ENCODE data around the gene ZSCAN12.

ZSCAN12 gene

GRCh38 chr6:28353981-28354676 lies 45.4 kb downstream of the ZSCAN12 start:
- peak; percentile 30 for DNase-seq (ENCODE audit: low read depth)

GRCh38 chr6:28353356-28353755 lies 46.2 kb downstream of the ZSCAN12 start:
- DNase-seq (ENCODE audit: low read depth), result no peak

GRCh38 chr6:28351493-28351925 lies 48.0 kb downstream of the ZSCAN12 start:
- no peak for DNase-seq (ENCODE audit: low read depth)

DNA sequence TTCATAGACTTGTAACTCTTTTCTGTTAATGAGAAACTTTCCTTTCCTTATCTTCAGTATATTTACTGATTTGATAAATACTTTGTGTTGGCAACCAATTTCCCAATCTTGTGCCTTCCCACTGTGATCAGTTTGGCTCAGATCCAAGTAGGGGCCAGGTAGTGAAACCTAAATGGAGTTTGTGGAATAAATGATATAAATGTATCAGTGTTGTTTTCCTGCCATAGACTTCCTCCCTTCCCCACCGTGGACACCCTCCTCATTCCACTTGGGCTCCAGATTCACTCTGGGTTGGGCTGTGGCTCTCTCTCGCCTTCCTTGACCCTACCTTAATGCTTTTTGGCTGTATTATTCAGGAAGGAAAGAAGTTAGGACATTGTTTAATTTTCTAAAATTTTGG lies 48.5 kb downstream of the ZSCAN12 start:
- no peak for DNase-seq (ENCODE audit: low read depth)

GRCh38 chr6:28349892-28350737 lies 49.4 kb downstream of the ZSCAN12 start, which contains the start of gene ZKSCAN3:
Gene ZKSCAN3 (plus strand): TSS chr6:28349947. CDS start chr6:28359587, 9,640 bp downstream.
- peak; percentile 72 for DNase-seq (ENCODE audit: low read depth)

GRCh38 chr6:28349344-28349891 lies 50.1 kb downstream of the ZSCAN12 start:
- DNase-seq (ENCODE audit: low read depth), result no peak

- DNase-seq (ENCODE audit: low read depth), result no peak
Measured at GRCh38 chr6:28347119-28347518, 52.4 kb downstream of the ZSCAN12 start.

DNA sequence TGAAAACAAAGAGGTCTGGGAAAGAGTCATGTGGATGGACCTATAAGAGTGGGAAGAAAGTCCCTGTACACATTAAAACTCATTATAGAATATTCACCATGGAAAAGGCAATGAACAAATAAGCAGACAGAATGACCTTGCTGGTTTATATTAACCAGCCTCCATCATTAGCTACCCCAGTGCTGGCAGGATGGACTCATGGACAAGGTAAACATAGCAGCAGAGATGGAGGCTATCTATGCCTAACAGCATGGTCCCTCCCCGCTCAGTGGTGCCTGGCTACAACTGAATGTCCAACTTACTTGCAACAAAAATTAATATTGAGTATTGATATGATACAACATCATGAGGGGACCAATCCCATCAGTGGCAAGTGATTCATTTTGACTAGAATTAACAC lies 54.3 kb downstream of the ZSCAN12 start:
- no peak for DNase-seq (ENCODE audit: low read depth)

GRCh38 chr6:28343898-28344677 lies 55.5 kb downstream of the ZSCAN12 start:
- no peak for DNase-seq (ENCODE audit: low read depth)

- no peak for DNase-seq (ENCODE audit: low read depth)
Measured at GRCh38 chr6:28340310-28341095, 59.0 kb downstream of the ZSCAN12 start.

- no peak for DNase-seq (ENCODE audit: low read depth)
Measured at GRCh38 chr6:28337121-28337520, 62.4 kb downstream of the ZSCAN12 start.

- DNase-seq (ENCODE audit: low read depth), result peak; percentile 27
Measured at GRCh38 chr6:28336284-28337120, 63.0 kb downstream of the ZSCAN12 start.

DNA sequence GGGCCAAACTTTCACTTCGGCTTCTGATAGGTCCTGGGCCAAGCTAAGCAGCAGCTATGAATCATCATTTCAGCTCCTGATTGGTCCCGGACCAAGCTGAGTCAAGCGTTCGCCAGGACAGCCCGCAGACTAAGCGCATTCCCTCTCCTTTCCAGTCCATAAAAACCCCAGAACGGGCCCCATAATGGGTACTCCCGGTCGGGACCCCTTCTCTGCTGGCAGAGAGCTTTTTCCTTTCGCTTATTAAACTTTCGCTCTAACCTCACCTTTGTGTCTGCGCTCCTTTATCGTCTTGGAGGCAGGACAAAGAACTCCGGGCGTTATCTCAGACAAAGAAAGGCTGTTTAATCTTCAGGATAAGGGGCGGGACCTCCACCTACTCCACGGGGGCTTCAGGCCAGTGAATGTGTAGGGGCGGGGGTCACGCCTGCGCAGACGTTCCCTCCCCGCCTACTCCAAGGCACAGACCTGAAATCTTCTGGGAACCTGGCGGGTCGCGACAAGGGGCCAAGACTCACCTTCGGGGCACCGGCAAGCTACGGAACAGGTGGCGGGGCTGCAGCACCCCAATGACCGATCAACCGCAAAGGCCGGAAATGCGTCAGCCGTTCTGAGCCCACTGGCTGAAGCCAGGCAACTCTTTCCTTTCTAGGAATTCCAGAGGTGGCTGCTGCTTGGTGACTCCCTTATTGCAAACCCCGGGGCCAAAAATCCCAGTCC lies 63.8 kb downstream of the ZSCAN12 start, which contains the start of gene ZSCAN31:
Gene ZSCAN31, minus strand, starts transcription at position 585 of the 720 bp plus-strand sequence. CDS start 6,465 bp downstream, outside the sequence.
- peak; percentile 99 for DNase-seq (ENCODE audit: low read depth)

DNA sequence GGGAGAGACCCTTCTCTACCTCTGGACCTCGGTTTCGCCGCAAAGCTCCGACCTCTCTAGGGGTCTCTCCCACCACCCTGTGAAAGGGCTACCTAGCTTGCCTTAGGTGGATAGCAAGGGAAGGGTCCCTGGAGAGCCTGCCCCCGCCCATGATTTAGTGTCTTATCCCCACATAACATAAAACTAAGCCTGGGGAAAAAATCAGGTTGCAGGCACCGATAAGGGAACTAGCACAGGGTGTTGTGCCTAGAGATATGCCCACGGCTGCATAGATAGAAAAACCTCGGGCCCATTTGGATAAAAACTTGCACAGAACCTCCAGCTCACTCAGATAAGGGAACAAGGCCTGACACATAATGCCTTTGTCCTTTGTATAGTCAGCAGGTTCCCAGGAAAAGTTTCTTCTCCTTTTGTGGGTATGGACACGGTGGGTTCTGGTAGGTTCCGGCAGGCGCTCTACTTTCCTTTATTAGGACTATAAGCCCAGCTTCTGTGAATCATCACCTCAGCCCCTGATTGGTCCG lies 64.4 kb downstream of the ZSCAN12 start:
- no peak for DNase-seq (ENCODE audit: low read depth)

DNA sequence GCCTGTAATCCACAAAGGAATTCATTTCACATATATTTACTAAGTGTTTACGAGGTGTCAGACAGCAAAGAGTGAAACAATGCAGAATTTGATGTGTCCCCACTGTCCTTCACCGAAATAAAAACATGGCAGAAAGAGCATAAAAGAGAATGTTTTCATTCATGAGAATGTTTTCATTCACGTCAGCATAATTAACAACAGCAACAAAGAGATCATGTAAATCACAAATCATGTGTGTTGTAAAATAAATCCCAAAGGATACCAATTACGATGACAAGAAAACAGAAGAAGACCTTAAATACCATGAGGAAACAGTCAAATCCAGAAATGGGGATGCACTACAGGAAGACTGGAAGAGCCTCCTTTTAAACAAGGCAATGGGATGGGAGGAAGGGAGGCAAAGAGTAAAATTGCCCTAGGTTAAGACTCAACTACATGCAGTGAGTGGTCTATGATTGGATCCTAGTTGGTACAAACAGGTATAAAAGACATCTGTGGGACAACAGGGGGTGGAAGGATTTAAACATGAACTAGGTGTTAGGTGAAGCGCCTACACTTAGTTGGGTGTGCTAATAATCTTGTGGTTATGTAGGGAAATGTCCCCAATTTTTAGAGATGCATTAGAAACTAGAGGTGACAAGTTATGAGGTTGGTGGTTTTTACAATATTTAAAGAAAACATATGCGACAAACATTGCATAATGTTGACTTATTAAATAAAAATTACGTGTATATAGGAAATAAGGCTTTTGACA lies 65.1 kb downstream of the ZSCAN12 start:
- no peak for DNase-seq (ENCODE audit: low read depth)

DNA sequence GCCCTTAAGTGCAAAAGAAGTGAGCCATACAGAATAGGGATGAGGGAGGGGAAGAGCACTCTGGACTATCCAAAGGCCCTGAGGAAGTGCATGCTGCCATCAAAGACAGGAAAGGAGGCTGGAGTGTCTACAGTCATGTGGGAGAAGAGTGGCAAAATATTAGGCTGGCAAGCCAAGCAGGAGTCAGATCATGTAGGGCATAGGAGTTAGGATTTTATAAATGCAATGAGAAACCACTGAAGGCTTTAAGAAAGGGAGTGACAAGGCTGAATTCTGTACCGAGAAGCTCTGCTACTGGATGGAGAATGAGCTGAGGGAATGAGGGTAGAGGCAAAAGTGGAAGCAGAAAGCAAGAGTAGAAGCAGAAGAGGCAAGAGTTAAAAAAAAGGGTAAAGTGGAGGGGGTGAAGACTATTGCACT lies 65.9 kb downstream of the ZSCAN12 start:
- no peak for DNase-seq (ENCODE audit: low read depth)

GRCh38 chr6:28333047-28333446 lies 66.5 kb downstream of the ZSCAN12 start:
- DNase-seq (ENCODE audit: low read depth), result no peak

- no peak for DNase-seq (ENCODE audit: low read depth)
Measured at GRCh38 chr6:28330041-28330440, 69.5 kb downstream of the ZSCAN12 start.
